Subcutaneous adipose tissue (tissue), 4 donors: ENCODE measurements around the gene KBTBD12. TPM values are rescaled to one million over a fixed set of nuclear protein-coding genes. Genes with fewer than 3 reads are reported as not detected.

ENCODE experiments used
- total RNA-seq, 4 donors: library from RNA; depleted of rRNA; stranded (reverse); fragments of >200 nt; gene quantifications; one replicate each; pipeline ENCODE4 v1.1.0, GENCODE V29; 2016
- TF ChIP-seq, protein P1 (sequence below): fragments of 450-650 bp; IDR thresholded peaks from one replicate; pipeline ENCODE4 v1.5.1; 2016; ENCODE audit warnings: low read depth, mild to moderate bottlenecking, control low read depth, antibody characterized with exemption, moderate library complexity

The KBTBD12 gene
- total RNA-seq, 4 donors from 2014 or later: 0.68 to 1.5 TPM; not detected in 2

DNA sequence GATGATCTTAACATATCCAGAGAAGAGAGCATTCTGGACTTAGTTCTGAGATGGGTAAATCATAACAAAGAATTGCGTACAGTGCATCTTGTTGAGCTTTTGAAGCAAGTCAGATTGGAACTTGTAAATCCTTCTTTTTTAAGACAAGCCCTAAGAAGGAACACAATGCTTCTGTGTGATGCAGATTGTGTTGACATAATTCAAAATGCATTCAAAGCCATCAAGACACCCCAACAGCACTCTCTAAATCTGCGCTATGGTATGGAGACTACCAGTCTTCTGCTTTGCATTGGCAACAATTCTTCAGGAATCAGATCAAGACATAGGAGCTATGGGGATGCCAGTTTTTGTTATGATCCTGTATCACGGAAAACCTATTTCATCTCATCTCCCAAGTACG, 8.6 kb downstream of the KBTBD12 start:
- TF ChIP-seq, protein P1, sequence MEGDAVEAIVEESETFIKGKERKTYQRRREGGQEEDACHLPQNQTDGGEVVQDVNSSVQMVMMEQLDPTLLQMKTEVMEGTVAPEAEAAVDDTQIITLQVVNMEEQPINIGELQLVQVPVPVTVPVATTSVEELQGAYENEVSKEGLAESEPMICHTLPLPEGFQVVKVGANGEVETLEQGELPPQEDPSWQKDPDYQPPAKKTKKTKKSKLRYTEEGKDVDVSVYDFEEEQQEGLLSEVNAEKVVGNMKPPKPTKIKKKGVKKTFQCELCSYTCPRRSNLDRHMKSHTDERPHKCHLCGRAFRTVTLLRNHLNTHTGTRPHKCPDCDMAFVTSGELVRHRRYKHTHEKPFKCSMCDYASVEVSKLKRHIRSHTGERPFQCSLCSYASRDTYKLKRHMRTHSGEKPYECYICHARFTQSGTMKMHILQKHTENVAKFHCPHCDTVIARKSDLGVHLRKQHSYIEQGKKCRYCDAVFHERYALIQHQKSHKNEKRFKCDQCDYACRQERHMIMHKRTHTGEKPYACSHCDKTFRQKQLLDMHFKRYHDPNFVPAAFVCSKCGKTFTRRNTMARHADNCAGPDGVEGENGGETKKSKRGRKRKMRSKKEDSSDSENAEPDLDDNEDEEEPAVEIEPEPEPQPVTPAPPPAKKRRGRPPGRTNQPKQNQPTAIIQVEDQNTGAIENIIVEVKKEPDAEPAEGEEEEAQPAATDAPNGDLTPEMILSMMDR: no peak

DNA sequence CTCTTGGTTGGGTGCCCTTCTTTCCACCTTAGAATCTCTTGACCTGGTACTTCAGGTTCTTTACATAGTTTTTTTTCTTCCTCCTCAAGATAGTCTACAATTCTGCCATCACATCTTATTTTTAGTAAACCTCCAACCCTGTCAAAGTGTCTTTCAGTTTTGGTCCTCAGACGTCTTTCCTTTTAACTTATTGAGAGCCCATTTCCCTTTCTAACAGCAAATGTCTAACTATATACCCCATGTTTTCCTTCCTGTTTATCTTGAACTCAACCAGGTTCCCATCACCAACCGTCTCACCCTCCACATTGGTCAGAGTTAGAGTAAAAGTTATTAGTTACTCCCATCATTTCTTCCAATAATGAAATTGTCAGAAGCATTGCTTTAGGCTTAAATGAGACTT, 10.4 kb downstream of the KBTBD12 start:
- TF ChIP-seq, protein P1: no peak

DNA sequence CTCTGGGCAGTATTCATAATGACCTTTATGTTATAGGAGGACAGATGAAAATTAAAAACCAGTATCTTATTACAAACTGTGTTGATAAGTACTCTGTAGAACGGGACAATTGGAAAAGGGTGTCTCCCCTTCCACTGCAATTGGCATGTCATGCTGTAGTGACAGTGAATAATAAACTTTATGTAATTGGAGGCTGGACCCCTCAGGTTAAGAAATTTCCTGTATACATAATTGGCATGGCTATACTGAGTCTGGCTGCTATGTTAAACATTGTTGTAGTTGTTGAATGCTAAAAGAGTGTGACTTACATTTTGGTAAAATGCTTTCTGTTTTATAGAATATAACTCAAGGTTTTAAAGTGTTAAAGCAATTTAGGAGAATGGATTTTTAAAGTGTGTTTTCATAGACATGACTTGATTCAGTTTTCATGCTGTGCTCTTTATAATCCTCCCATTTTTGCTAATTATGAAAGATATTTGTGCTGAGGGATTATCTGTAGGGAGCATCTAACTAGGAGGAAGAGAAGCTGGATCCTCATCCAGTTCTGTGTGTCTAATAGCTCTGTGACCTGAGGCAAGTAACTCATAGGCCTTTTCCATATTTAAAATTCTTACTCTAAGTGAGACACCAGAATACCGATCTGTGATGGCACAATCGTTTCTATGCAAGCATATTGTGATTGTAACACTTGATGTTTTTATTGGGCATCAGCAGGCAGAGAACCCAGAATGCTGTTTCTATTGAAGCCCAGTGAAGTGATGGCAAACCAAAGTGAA, 13.0 kb downstream of the KBTBD12 start:
- TF ChIP-seq, protein P1: no peak

DNA sequence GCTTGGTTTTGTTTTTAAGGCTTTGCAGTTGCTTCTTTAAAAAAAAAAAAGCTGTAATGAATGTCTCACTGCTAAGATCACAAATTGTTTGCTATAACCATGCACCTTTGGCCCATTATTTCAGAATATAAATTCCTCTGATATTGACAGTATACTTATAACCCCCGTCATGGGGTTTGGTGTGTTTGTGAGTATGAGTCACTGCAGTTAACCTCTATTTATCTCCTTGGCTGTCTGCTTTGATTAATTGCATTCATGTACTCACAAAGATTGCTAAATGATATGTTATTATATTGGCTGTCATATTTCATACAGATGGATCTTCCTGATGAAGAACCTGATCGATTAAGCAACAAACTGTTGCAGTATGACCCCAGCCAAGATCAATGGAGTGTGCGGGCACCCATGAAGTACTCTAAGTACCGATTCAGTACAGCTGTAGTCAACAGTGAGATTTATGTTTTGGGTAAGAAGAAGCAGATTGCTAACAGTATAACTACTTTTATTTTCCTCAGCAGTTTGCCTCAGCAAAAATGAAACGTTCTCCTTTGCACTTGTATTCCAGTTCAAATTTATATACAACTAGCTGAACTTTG, 14.9 kb downstream of the KBTBD12 start:
- TF ChIP-seq, protein P1: no peak

DNA sequence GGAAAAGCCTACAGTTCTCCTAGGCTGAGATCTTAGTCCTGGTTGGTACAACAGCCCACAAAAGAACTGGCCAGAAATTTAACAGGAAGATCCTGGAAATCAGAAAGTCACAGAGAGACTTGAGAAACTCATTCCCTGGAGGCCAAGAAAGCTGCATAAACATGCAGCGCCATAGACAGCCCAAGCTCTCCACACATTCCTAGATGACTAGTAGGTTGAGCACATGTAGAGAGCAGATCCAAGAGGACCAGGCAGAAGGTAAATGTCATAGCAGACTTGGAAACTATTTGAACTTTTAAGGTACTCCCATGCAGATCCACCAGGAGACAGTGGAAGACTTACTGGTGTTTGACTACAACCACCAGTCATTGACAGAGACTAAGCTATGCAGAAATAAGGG, 18.4 kb downstream of the KBTBD12 start:
- TF ChIP-seq, protein P1: no peak

DNA sequence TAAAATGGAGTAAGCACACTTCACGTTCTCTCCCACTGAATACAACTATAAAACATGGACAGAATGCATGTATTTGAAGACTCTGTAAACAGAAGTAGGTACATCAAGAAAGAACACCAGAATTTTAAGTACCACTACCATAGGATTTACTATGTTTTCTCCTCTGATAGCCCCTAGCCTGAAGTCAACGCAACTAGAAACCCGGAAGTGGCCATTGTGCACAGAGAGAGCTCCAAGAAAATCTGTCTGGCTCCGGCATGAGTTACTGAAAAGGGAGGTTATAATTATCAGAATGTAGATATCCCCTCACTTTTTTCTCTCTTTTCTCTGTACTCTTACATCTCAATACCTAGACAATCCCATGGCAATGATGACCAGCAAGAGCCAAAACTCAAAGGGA, 23.8 kb downstream of the KBTBD12 start:
- TF ChIP-seq, protein P1: no peak

DNA sequence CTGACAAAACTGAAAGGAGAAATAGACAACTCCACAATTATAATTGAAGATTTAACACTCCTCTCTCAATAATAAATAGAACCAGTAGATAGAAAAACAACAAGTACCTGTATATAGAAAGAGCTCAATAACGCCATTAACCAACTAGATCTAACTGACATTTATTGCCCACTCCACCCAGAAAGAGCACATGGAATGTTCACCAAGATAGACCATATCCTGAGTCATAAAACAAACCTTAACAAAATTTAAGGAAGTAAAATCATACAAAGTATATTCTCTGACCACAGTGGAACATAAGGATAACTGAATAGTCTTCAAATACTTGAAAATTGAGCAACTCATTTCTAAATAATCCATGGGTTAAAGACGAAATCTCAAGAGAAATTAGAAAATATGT, 25.1 kb downstream of the KBTBD12 start:
- TF ChIP-seq, protein P1: no peak
